COLO668 (cell line): ENCODE measurements around the gene TNFRSF1A.
"Not testable (repeated sequence)": the region's sequence is repeated elsewhere in the genome, so short reads cannot be mapped to it uniquely, and the experiment has no call there.

Experiments
- DNase-seq: peaks from one replicate; lab custom pipeline; 2025; ENCODE audit not compliant: unreplicated experiment; lab: John Stamatoyannopoulos, UW

Gene TNFRSF1A

DNA sequence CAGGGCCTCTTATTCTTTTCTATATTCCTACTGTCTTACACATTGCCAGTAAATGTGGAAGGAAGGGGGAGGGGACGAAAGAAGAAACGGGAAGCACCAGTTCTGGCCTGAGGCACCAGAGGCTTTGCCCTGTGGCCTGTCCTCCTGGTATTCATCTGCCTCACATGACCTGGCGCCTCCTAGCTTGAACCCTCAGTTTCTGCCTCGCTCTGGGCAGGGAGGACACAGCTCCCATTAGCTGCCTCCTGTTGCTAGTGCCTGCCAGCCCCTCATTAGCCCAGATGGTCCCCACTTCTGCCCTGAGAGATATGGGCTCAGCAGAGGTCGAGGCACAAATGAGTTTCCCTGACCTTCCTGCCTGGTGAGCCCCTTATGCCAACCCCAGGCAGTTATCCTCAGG, 34.3 kb downstream of the TNFRSF1A start:
- DNase-seq = no peak

DNA sequence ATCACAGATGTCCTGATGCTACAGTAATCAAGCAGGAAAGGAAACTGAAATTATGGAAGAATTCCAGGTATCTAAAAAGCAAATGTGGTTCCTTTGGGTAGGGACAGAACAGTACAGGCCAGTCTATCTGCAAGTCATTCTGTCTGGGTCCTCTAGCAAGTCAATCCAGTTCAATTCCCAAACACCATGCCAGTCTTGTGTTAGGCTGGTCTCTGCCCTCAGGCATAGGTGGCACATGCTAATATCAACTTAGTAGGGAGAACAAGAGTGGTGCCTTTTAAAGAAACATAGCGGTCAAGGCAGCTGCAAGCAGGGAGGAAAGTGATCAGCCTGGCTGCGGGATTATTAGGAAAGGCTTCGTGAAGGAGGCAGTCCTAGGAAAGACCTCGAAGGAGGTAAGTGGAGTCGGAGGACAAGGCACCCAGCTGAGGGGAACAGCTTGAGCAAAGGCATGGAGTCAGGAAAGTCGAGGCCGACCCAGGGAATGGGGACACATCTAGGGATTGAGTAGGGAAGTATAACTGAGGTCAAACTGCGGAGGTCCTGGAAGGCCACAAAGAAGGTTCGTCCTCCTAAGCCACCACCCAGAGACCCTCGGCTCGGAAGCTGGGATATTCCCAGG, 35.2 kb downstream of the TNFRSF1A start:
- DNase-seq = no peak

DNA sequence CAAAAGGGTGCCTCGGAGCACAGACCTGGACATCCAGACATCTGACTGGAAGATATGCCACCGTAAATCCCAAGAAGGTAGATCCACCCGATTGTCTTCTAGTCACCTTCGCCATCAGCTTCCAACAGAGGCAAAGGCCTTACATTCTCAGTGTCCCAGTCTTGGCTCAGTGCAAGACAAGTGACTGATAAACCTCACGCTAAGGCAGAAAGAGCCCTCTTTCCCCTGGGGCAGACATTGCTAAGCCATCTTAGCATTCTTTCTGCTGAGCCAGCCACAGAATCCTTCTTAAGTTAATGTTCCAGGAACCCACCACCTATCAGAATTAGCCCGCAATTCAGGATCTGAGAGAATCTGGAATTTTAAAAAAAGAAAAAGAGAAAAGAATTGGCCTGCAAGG, 35.7 kb downstream of the TNFRSF1A start:
- no peak for DNase-seq

DNA sequence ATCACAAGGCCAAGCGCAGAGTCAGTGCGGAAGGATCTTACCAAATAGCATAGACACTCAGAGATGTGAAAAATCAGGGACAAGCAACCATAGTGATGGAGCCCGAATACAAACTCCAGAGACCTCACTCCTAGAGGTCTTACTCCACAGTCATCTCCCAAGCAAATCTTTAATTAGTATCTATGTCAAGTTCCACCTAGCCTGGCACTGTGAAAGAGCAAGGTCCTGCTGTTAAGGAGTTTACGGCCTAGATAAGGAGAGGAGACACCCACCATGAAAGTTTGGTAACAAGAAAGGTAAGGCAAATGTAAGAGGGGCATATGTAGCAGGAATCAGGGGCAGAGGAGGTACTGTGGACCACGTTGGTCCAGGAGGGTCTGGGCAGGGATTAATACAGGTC, 38.8 kb downstream of the TNFRSF1A start:
- no peak for DNase-seq

DNA sequence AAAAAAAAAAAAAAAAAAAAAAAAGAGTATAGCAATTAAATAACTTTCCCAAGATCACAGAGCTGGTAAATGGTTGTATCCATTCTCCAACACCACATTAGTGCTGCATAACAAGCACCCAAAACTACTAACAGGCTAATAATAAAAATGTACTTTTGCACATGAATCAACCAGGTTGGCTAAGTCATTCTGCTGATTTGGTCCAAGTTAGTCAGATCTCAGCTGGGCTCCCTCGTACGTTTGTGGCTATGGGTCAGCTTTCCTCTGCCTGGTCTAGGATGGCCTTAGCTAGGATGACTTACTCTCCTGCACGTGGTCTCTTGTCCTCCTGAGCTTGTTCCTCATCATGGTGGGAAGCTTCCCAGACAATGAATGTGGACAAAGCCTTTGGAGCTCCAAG, 39.3 kb downstream of the TNFRSF1A start:
- no peak for DNase-seq

DNA sequence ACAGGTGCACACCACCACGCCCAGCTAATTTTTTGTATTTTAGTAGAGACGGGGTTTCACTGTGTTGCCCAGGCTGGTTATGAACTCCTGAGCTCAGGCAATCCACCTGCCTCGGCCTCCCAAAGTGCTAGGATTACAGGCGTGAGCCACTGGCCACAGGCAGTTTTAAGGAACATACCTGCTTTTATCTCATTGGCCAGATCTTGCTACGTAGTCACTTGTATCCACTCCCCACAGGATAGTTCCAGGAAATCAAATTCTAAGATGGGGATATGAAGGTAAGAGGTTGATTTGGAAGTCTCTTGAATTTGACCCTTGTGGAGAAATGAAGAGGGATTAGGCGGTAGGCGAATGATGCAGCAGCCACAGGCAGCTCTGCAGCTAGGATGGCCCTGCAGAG, 40.2 kb downstream of the TNFRSF1A start:
- no peak for DNase-seq

DNA sequence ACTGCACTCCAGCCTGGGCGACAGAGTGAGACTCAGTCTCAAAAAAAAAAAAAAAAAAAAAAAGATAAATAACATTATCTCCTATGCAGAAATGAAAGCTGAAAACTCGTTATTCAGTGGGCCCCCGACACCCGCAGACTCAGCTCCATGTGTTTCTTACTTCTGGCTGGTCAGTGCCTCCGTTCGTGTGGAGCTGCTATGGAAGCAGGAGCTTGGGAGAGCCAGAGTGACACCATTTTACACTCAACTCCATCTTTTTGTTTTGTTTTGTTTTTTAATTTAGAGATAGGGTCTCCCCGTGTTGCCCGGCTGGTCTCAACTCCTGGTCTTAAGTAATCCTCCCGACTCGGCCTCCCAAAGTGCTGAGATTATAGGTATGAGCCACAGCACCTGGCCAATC, 44.7 kb downstream of the TNFRSF1A start:
- DNase-seq = no peak

DNA sequence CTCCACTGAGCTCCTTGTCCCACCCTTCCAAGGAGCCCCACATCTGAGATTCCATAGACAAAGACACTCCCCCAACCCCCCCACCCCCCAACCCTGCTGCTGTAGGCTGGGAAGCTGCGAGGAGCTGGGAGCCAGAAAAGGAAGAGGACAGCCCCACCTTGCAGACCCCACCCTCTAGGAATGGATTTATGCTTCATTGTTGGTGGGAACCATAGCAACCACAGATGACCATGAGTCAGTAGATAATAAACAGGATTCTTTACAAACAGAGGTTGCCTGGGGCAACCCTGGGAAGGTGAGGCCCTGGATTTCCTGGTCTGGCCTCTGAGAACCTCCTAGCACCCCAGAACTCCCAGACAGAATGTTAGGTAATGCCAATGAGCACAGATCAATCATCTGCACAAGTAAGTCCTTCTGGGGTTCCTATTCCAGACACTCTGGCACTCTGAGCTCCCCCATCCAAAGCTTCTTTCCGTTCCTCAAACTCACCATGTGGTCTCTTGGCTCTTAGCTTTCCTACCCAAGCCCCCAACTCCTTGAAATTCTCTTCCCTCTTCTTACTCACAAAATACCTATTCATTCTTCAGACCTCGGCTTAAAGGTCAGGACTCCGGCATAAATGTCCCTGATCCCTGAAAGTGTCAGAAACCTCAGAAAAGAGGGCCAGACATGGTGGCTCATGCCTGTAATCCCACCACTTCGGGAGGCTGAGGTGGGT, 46.6 kb downstream of the TNFRSF1A start:
- DNase-seq = peak; percentile 80

DNA sequence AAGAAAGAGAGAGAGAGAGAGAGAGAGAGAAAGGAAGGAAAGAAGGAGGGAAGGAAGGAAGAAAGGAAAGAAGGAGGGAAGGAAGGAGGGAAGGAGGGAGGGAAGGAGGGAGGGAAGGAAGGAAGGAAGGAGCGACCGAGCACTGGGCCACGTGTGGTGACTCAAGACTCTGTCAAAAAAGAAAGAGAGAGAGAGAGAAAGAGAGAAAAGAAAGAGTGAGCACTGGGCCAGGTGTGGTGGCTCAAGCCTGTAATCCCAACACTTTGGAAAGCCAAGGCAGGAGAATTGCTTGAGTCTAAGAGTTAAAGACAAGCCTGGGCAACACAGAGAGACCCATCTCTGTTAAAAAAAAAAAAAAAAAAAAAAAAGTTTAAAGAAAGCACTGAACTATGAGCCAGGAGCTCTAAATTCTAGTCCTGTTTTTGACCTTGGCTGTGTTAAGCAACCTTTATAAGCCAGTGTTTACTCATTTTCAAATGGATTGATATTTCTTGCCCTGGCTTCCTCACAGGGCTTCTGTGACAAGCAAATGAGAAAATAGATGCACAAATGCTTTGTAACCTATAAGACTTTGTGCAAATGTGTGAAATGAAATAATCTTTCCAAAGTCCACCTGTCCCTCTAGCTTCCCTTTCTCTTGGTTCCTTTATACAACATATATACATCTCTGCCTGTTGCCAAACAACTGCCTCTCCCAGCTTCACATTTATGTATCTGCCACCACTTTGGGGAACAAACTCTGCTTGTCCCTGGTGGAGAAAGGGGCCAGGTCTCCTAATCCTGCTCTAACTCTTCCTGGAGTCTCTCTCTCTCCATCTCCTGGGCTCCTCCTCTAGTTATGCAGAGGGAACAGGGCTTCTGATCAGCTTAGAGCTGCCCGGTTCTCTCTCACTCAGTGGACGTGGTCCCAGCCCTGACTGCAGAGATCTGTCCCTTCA, 47.5 kb downstream of the TNFRSF1A start:
- DNase-seq = peak; percentile 20

DNA sequence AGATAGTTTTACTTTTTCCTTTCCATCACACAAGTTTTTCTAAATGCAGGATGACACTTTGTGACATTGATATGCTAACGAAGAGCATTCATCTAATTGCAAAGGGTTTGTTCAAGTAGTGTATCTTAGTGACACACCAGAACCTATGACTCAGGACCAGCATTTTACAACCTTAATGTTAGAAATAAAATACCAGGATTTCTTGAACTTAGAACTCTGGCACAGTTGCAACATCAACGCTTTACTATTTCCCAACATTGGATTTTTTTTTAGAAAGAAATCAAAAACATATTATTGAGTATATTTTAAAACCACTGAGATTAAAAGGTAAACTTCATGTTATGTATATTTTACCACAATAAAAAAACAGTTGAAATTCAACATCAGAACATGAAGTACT, 49.3 kb downstream of the TNFRSF1A start:
- no peak for DNase-seq

DNA sequence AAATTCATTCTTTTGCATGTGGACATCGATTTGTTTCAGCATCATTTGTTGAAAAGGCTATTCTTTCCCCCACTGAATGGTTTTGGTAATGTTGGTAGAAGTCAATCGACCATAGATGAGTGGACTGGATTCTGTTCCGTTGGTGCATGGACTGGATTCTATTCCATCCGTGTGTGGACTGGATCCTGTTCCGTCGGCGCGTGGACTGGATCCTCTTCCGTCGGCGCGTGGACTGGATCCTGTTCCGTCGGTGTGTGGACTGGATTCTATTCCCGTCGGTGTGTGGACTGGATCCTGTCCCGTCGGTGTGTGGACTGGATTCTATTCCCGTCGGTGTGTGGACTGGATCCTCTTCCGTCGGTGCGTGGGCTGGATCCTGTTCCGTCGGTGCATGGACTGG, 52.0 kb downstream of the TNFRSF1A start:
- DNase-seq = not testable (repeated sequence)

DNA sequence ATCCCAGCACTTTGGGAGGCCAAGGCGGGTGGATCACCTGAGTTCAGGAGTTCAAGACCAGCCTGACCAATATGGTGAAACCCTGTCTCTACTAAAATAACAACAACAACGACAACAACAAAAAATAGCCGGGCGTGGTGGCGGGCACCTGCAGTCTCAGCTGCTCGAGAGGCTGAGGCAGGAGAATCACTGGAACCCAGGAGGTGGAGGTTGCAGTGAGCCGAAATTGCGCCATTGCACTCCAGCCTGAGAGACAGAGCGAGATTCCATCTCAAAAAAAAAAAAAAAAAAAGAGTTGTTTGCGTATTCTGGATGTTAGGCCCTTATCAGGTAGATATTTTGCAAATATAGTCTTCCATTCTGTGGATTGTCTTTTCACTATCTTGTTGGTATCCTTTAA, 52.8 kb downstream of the TNFRSF1A start:
- DNase-seq = not testable (repeated sequence)

DNA sequence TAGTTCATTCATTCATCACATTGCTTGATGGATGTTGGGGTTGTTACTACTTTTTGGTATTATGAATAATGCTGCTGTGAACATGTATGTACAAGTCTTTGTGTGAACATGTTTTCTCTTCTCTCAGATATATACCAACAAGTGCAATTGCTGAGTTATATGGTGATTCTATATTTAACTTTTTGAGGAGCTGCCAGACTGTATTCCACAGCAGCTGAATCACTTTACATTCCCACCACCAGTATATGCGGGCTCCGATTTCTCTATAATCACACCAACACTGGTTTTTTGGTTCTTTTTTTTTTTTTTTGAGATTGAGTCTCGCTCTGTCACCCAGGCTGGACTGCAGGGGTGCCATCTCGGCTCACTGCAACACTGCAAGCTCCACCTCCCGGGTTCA, 53.6 kb downstream of the TNFRSF1A start:
- DNase-seq = no peak

DNA sequence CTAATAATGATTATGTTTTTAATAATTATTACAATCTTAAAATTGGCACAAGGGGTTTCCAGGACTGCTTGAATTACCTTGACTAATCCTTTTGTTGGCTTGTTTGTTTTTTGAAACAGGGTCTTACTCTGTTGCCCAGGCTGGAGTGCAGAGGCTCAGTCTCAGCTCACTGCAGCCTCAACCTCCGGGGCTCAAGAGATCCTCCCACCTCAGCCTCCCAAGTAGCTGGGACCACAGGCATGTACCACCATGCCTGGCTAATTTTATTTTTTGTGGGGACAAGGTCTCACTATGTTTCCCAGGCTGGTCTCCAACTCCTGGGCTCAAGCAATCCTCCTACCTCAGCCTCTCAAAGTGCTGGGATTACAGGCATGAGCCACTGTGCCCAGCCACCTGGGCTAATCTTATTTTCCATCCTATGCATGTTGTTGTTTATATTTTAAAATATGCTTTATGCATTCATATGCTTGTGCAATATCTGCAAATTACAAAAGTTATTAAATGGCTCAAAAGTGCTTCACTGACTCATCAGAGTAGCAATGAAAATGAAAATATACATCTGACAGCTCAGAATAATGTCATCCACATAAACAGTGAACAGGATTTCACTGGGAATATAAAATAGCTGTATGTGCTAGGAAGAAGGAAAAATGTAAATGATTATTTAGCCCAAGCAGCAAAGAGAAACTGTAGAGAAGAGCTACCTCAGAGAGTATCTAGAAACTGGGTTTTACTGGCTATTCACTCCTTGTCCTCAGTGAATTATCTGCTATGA, 56.2 kb downstream of the TNFRSF1A start:
- DNase-seq = no peak

DNA sequence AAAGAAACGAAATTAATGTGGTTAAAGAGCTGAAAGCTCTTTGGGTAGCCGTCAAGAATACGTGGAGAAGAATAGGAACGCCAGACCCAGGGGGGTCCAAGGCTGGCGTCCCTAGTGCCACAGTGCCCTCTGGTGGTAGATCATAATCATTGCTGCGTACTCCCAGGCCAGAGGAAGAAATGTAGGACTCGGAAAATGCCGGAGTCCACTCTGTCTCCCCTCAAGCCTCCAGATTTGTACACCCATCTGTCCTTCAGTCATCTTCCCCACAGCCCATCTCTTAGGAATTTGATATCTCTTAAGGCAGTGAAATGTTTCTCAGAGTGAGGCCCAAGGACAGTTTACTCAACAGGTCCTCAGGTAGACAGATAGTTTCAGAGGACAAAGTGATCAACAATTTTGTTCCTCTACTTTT, 56.8 kb downstream of the TNFRSF1A start:
- peak; percentile 43 for DNase-seq

DNA sequence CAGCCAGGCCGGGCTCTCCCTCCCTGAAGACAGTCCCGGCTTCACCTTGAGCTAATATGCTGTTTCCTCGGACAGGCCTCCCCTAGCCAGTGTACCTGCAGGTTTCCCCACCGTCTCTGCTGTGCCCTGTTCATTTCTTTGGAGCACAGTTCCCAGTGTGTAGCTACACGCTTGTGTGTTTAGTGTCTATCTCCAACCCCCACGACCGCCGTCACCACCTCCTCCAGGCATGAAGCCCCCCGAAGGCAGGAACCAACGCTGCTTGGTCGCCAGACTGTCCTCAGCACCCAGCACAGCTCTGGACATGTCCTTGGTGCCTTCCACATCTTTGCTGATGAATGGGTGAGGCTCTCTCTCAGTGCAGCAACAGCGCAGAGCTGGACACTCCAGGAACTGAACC, 57.6 kb downstream of the TNFRSF1A start:
- no peak for DNase-seq

DNA sequence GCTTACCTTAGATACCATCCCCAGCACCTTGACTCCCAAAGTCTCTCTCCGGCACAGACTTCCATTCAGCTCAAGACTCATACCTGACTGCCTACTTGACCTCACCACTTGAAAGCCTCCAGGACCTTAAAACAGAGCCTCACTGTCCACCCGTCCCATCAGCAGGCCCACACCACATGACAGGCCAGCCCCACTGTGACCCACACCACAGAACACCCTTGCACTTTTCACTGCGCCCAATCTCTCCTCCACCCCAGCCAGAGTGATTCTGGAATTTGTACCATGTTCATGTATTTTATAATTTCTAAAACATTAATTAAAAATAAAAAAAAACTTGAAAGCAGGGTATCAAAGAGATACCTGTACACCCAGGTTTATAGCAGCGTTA, 59.4 kb downstream of the TNFRSF1A start:
- DNase-seq = no peak

DNA sequence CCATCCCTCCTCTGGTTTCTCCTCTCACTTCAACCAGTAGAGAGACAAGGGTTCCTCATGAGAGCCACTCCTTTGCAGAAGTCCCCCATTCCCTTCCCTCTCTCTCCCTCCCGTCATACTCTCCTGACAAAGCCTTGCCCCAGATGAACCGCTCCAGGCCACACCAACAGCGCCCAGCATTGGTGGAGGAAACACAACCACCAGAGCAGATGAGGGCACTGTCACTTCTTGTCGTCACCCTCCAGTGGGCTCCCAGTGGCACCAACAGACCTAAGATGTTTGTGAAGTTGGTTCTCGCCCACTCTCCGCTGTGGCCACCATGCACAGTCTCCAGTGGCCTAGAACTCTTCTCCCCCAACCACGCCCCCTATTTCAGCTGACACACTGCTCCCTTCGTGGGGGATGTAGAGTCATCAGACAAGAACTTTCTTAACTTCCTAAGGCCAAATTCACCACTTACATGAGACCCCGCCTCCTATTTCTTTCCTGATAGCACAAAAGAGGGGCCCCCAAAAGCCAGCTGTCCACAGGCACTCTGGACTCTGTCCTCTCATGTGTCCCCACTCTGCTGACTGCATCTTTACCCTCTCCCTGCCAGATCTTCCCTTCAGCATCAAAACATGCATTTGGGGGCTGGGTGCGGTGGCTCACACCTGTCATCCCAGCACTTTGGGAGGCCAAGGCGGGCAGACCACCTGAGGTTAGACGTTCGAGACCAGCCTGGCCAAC, 60.6 kb downstream of the TNFRSF1A start:
- DNase-seq = no peak

DNA sequence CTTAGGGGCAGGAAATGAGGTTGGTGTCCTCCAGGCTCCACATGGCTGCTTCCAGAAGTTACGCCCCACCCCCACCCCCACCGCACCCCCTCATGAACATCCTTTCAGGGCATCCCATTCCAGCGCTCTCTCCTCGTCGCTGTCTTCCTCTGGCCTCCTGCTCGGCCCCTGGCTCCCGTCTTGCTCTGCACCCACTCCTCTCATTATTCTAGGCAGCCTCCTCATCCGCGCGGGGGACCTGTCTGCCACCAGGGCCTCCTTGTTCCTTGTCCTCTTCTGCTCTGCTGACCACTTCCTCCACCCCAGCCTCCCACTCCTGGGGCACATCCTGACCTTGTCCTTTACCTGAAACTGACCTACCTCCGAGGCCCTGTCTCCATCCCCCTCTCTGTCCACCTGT, 61.2 kb downstream of the TNFRSF1A start:
- DNase-seq = no peak

DNA sequence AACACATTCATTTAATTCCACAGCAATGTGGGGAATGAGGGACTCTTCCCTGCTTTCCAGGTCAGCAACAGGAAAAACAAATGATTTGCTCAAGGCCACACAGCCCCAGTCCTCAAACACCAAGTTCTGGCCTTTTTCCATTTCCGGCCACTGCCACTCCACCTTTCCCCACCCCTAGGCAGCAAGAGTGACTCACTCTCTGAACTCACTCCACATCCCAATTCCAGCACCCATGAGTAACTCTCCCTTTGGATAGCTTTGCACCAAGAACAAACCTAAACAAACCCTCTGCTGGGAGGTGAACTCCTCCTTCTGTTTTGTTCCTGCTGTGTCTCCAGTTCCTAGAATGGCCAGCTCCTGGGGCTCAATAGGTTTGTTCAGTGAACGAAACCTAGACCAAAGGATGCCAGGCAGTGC, 61.8 kb downstream of the TNFRSF1A start:
- DNase-seq = peak; percentile 2
